A549 (cell line): ENCODE data around the gene TRAPPC14. TPM values are rescaled to one million over a fixed set of nuclear protein-coding genes. Genes with fewer than 3 reads are reported as not detected.
"Not testable (repeated sequence)": the region's sequence is repeated elsewhere in the genome, so short reads cannot be mapped to it uniquely, and the experiment has no call there.

Experiments
- ATAC-seq, 2 experiments: fragments of 200-7000 bp in 1 of 2; fragments of >200 bp in 1 of 2; cut with Nextera tagmentation in 1 of 2; cut with Tn5 transposase in 1 of 2; 3 replicates each; pipeline versions ENCODE4 v1.8.0 to v1.9.1; 2018 to 2020; ENCODE audit warnings: mild to moderate bottlenecking in 1 of 2, moderate library complexity in 1 of 2
- CTCF ChIA-PET: fragments of 300-600 bp; sonication (Branson Sonifier 250); formaldehyde crosslinking; extraction: SDS; loops from one replicate; lab custom pipeline; 2021; ENCODE audit warnings: antibody characterized with exemption, inconsistent platforms; lab: Yijun Ruan, JAX
- POLR2A ChIA-PET: fragments of 350-600 bp; formaldehyde crosslinking; extraction: SDS; loops from one replicate; lab custom pipeline; 2021; ENCODE audit warnings: antibody characterized with exemption, inconsistent platforms; lab: Yijun Ruan, JAX
- DNase-seq, 2 experiments: peaks; one replicate each; pipeline versions ENCODE4 v3.0.0 to v3.0.0-alpha.2; 2011 to 2016; ENCODE audit warnings: low read depth in 1 of 2, low spot score in 1 of 2
- FAIRE-seq: peaks from 2 replicates; lab custom pipeline; 2011; peaks lifted over from hg19 to GRCh38; lab: Jason Lieb, UNC
- H3K27ac ChIP-seq, 2 experiments: fragments of >200 bp; sonication (Bioruptor Twin); formaldehyde crosslinking; 3 replicates each; pipeline ENCODE4 v1.5.1; 2016 to 2017
- H3K4me1 ChIP-seq: fragments of >200 bp; sonication (Bioruptor Twin); formaldehyde crosslinking; 3 replicates; pipeline ENCODE4 v1.6.1; 2016
- H3K4me2 ChIP-seq: fragments of >200 bp; sonication (Bioruptor Twin); formaldehyde crosslinking; 3 replicates; pipeline ENCODE4 v1.6.1; 2016
- H3K4me3 ChIP-seq: fragments of >200 bp; sonication (Bioruptor Twin); formaldehyde crosslinking; 3 replicates; pipeline ENCODE4 v1.5.1; 2016
- H3K9me3 ChIP-seq: fragments of >200 bp; sonication (Bioruptor Twin); formaldehyde crosslinking; 3 replicates; pipeline ENCODE4 v1.6.1; 2016
- CEBPB ChIP-seq, 2 experiments: fragments of >200 bp in 1 of 2; sonication (Bioruptor Twin) in 1 of 2; formaldehyde crosslinking in 1 of 2; IDR thresholded peaks; 2 replicates each; pipeline ENCODE4 v1.6.1; 2012 to 2016
- EHF ChIP-seq: fragments of 250-450 bp; sonication (Bioruptor Pico); IDR thresholded peaks from 2 replicates; pipeline ENCODE4 v1.5.0; 2020; ENCODE audit warnings: mild to moderate bottlenecking
- EHMT2 ChIP-seq: fragments of 200-600 bp; sonication (generic); IDR thresholded peaks from 2 replicates; pipeline ENCODE4 v1.6.1; 2016; ENCODE audit warnings: antibody characterized with exemption, low read depth, mild to moderate bottlenecking, moderate library complexity
- EP300 ChIP-seq, 2 experiments: fragments of >200 bp; sonication (Bioruptor Twin); formaldehyde crosslinking; IDR thresholded peaks; 2 replicates in 1 of 2; 3 replicates in 1 of 2; pipeline ENCODE4 v1.6.1; 2016 to 2017
- ESRRA ChIP-seq: fragments of 150-350 bp; IDR thresholded peaks from 2 replicates; pipeline ENCODE4 v1.6.1; 2014; ENCODE audit warnings: mild to moderate bottlenecking, low read length, borderline replicate concordance
- FOSL2 ChIP-seq, 2 experiments: fragments of 450-650 bp in 1 of 2; fragments of >200 bp in 1 of 2; sonication (Bioruptor Twin) in 1 of 2; formaldehyde crosslinking; IDR thresholded peaks; 2 replicates each; pipeline versions ENCODE4 v1.5.0 to v1.6.1; 2016 to 2020; ENCODE audit warnings: mild to moderate bottlenecking in 1 of 2, moderate library complexity in 1 of 2
- FOXS1 ChIP-seq: fragments of 250-450 bp; sonication (Bioruptor Pico); IDR thresholded peaks from 2 replicates; pipeline ENCODE4 v1.5.0; 2020; ENCODE audit warnings: mild to moderate bottlenecking, moderate library complexity
- HOXB13 ChIP-seq: fragments of 250-450 bp; sonication (Bioruptor Pico); IDR thresholded peaks from 2 replicates; pipeline ENCODE4 v1.5.0; 2020; ENCODE audit warnings: low read depth, mild to moderate bottlenecking, moderate library complexity
- MAFK ChIP-seq: fragments of 450-650 bp; IDR thresholded peaks from 2 replicates; pipeline ENCODE4 v1.6.1; 2014; ENCODE audit not compliant: partially characterized antibody
- PHF8 ChIP-seq: fragments of 200-600 bp; sonication (generic); IDR thresholded peaks from 2 replicates; pipeline ENCODE4 v1.6.1; 2016; ENCODE audit warnings: low read depth, mild to moderate bottlenecking, antibody characterized with exemption, moderate library complexity, borderline replicate concordance
- RAD21 ChIP-seq, 2 experiments: fragments of >200 bp in 1 of 2; sonication (Bioruptor Twin) in 1 of 2; formaldehyde crosslinking in 1 of 2; IDR thresholded peaks in 1 of 2; conservative IDR thresholded peaks in 1 of 2; 2 replicates in 1 of 2; 3 replicates in 1 of 2; pipeline ENCODE4 v1.6.1; 2012 to 2018; ENCODE audit warnings: inconsistent platforms in 1 of 2
- RARB ChIP-seq: fragments of 250-450 bp; sonication (Bioruptor Pico); IDR thresholded peaks from 2 replicates; pipeline ENCODE4 v1.8.0; 2021; ENCODE audit warnings: mild to moderate bottlenecking, moderate library complexity
- RNF2 ChIP-seq: fragments of 200-600 bp; sonication (generic); IDR thresholded peaks from 2 replicates; pipeline ENCODE4 v1.6.1; 2016; ENCODE audit warnings: low read depth, mild to moderate bottlenecking, antibody characterized with exemption, moderate library complexity, borderline replicate concordance
- SMC3 ChIP-seq: fragments of >200 bp; sonication (Bioruptor Twin); formaldehyde crosslinking; IDR thresholded peaks from 3 replicates; pipeline ENCODE4 v1.6.1; 2018; ENCODE audit warnings: inconsistent platforms
- TFCP2L1 ChIP-seq: fragments of 250-450 bp; sonication (Bioruptor Pico); IDR thresholded peaks from 2 replicates; pipeline ENCODE4 v1.5.0; 2021; ENCODE audit warnings: mild to moderate bottlenecking
- ZC3H11A ChIP-seq: fragments of 450-650 bp; IDR thresholded peaks from 2 replicates; pipeline ENCODE4 v1.6.1; 2014; ENCODE audit warnings: antibody characterized with exemption, mild to moderate bottlenecking
- WGBS: methylation state at CpG from one replicate; pipeline ENCODE4 v1.1.6; 2017; ENCODE audit errors: missing lambda C conversion rate; 5-methylcytosine and 5-hydroxymethylcytosine counted together
- polyA plus RNA-seq, 4 experiments: library from polyadenylated mRNA; depleted of rRNA in 3 of 4; stranded (reverse); fragments of >200 nt; fragmentation: RNase III in 1 of 4; extraction: RNeasy Plus Mini Kit Qiagen cat#74134 plus additional on column Dnase treatment in 1 of 4; gene quantifications; 2 replicates in 3 of 4; 3 replicates in 1 of 4; pipeline ENCODE4 v1.2.3, GENCODE V29; 2011 to 2017
- TF ChIP-seq, protein P1 (sequence below): fragments of 450-650 bp; IDR thresholded peaks from 2 replicates; pipeline ENCODE4 v1.6.1; 2014; ENCODE audit warnings: antibody characterized with exemption
- TF ChIP-seq, protein P2 (sequence below): fragments of 250-450 bp; sonication (Bioruptor Pico); IDR thresholded peaks from 2 replicates; pipeline ENCODE4 v1.5.0; 2021; ENCODE audit warnings: mild to moderate bottlenecking, moderate library complexity, borderline replicate concordance
- TF ChIP-seq, protein P3 (sequence below): fragments of 150-350 bp; IDR thresholded peaks from 2 replicates; pipeline ENCODE4 v1.6.1; 2014; ENCODE audit warnings: low read depth, mild to moderate bottlenecking, low read length

Gene TRAPPC14
- polyA plus RNA-seq, 2 of the 4 experiments (the other 2 are of a cell fraction) = 3.4 to 14.1 TPM

DNA sequence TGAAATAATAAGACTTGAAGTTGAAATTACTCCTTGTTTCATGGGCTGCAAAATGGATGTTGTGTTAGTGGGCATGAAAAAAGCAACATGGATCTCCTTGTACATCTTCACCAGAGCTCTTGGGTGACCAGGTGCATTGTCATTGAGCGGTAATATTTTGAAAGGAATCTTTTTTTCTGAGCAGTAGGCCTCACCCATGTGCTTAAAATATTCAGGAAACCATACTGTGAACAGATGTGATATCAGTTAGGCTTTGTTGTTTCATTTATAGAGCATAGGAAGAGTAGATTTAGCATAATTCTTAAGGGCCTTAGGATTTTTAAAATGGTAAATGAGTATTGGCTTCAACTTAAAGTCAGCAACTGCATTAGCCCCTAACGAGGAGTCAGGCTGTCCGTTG lies 34.4 kb upstream of the TRAPPC14 start:
- CTCF ChIA-PET = interaction anchor here (2.7 kb wide), 1 partner anchor 60 kb away, joined by 14 read pairs; no protein-coding TSS in a partner anchor
- Histone ChIP-seq H3K4me2 (no peak overlapping the region), H3K4me1 (peaks cover 4% of the 10 kb centered on the region; the same call in 2 of the 3 replicates)
- TF ChIP-seq EP300 (IDR thresholded peaks at IDR 0.05) (no peak), RARB (CRISPR knock-in tag) (no peak), TFCP2L1 (no peak), PHF8 (no peak), CEBPB (IDR thresholded peaks at IDR 0.05) (no peak), FOSL2 (IDR thresholded peaks at IDR 0.05) (no peak), FOSL2 (CRISPR knock-in tag; IDR thresholded peaks at IDR 0.05) (no peak), EHF (no peak)
- TF ChIP-seq, protein P1, sequence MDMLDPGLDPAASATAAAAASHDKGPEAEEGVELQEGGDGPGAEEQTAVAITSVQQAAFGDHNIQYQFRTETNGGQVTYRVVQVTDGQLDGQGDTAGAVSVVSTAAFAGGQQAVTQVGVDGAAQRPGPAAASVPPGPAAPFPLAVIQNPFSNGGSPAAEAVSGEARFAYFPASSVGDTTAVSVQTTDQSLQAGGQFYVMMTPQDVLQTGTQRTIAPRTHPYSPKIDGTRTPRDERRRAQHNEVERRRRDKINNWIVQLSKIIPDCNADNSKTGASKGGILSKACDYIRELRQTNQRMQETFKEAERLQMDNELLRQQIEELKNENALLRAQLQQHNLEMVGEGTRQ = no peak
- TF ChIP-seq, protein P2, sequence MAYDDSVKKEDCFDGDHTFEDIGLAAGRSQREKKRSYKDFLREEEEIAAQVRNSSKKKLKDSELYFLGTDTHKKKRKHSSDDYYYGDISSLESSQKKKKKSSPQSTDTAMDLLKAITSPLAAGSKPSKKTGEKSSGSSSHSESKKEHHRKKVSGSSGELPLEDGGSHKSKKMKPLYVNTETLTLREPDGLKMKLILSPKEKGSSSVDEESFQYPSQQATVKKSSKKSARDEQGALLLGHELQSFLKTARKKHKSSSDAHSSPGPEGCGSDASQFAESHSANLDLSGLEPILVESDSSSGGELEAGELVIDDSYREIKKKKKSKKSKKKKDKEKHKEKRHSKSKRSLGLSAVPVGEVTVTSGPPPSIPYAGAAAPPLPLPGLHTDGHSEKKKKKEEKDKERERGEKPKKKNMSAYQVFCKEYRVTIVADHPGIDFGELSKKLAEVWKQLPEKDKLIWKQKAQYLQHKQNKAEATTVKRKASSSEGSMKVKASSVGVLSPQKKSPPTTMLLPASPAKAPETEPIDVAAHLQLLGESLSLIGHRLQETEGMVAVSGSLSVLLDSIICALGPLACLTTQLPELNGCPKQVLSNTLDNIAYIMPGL = no peak
- TF ChIP-seq, all 56 proteins: peak for 0
- 86% methylated on average over 3 of the region's 3 CpGs for WGBS
- ATAC-seq = no peak
- no peak for DNase-seq
- H3K9me3 ChIP-seq = no peaks in the 10 kb centered on the region
- H3K4me3 ChIP-seq = no peak overlapping the region
- POLR2A ChIA-PET = interaction anchor here (1.4 kb wide), 1 partner anchor 44 kb away, joined by 7 read pairs; the partner anchor contains the start of gene LAMTOR4
- H3K27ac ChIP-seq = no peak overlapping the region
- no peak for FAIRE-seq

DNA sequence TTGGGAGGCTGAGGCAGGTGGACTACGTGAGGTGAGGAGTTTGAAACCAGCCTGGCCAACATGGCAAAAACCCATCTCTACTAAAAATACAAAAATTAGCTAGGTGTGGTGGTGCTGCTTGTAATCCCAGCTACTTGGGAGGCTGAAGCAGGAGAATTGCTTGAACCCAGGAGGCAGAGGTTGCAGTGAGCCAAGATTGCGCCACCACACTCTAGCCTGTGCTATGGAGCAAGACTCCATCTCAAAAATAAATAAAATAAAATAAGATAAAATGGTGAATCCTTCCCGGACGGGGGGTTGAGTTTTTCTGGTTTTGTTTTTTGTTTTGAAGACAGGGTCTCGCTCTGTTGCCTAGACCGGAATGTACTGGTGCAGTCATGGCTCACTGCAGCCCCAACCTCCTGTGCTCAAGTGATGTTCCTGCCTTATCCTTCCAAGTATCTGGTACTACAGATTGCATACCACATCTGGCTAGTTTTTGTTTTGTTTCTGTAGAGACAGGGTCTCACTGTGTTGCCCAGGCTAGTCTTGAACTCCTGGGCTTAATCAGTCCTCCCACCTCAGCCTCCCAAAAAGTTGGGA lies 33.8 kb upstream of the TRAPPC14 start:
- H3K4me1 ChIP-seq, POLR2A ChIA-PET, FAIRE-seq, H3K4me2 ChIP-seq, ATAC-seq, H3K9me3 ChIP-seq, H3K27ac ChIP-seq, H3K4me3 ChIP-seq, DNase-seq: not testable (repeated sequence)
- WGBS = 91% methylated on average over 6 of the region's 6 CpGs
- CTCF ChIA-PET = interaction anchor here (2.7 kb wide), 1 partner anchor 59 kb away, joined by 14 read pairs; no protein-coding TSS in a partner anchor

DNA sequence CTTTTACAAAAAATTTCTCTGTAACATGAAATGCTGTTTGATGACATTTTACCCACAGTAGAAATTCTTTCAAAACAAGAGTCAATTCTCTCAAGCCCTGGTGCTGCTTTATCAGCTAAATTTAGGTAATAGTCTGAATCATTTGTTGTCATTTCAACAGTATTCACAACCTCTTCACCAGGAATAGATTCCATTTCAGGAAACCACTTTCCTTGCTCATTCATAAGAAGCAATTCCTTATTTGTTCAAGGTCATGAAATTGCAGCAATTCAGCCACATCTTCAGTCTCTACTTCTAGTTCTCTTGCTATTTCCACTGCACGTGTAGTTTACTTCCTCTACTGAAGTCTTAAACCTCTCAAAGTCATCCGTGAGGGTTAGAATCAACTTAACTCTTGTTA lies 33.3 kb upstream of the TRAPPC14 start:
- 71% methylated on average over 2 of the region's 2 CpGs for WGBS
- peaks cover 4% of the 10 kb centered on the region; the same call in 2 of the 3 replicates for H3K4me1 ChIP-seq
- H3K27ac ChIP-seq = no peak overlapping the region
- ATAC-seq = no peak
- DNase-seq = no peak
- H3K4me2 ChIP-seq = no peak overlapping the region
- H3K4me3 ChIP-seq = no peak overlapping the region
- ChIA-PET POLR2A (no interaction called here), CTCF (interaction anchor here (2.7 kb wide), 1 partner anchor 59 kb away, joined by 14 read pairs; no protein-coding TSS in a partner anchor)
- H3K9me3 ChIP-seq = no peaks in the 10 kb centered on the region
- TF ChIP-seq EHF (no peak), HOXB13 (CRISPR knock-in tag) (no peak), CEBPB (IDR thresholded peaks at IDR 0.05) (no peak), ZC3H11A (no peak), EHMT2 (no peak), SMC3 (no peak), TFCP2L1 (no peak), FOXS1 (CRISPR knock-in tag) (no peak), ESRRA (no peak), RAD21 (conservative IDR thresholded peaks at IDR 0.05 in 1 of 2, IDR thresholded peaks at IDR 0.05 in 1 of 2) (no peak), RNF2 (no peak), MAFK (no peak)
- TF ChIP-seq, protein P3, sequence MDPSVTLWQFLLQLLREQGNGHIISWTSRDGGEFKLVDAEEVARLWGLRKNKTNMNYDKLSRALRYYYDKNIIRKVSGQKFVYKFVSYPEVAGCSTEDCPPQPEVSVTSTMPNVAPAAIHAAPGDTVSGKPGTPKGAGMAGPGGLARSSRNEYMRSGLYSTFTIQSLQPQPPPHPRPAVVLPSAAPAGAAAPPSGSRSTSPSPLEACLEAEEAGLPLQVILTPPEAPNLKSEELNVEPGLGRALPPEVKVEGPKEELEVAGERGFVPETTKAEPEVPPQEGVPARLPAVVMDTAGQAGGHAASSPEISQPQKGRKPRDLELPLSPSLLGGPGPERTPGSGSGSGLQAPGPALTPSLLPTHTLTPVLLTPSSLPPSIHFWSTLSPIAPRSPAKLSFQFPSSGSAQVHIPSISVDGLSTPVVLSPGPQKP = no peak
- FAIRE-seq = no peak
